ENCODE measurements around the gene RNF157.
"Not testable (repeated sequence)": the region's sequence is repeated elsewhere in the genome, so short reads cannot be mapped to it uniquely, and the experiment has no call there.

The RNF157 gene

DNA sequence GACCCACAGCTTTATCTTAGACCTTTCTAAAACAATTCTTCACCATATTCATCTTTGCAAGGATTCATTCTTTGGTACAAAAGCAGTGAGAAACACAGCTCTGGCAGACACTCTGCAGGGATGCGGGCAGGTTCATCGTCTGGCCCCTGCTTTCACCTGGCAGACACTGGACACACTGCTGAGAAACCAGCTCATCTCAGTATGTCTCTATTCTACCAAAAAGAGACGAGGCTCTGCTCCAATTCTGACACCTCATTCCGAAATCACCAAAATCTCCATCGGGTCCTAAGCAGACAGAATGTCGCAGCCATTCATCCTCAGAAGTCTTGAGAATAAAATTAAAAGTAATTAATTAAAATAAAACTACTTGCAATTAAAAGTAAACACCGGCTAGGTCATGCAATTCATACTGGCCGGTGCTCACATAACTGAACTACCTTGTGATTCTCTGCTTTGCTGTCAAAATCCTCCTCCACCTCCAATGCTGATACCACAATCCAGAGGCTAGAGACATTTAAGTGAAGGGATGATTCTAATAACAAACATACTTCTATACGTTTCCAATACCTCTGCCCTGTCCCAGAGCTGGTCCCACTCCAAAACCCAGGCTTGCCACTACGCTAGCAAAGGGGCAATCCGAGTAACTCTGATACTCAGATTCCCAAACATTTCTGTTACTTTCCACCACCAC is 1.3 kb downstream of the RNF157 start:
- no peak for TF ChIP-seq CTCF (IDR thresholded peaks at IDR 0.05; ENCODE audit: low read depth, low read length)
- no peak overlapping the region for H3K4me3 ChIP-seq (ENCODE audit: low read depth, low read length)

- no peak for TF ChIP-seq CTCF (IDR thresholded peaks at IDR 0.05; ENCODE audit: low read depth, low read length)
- H3K4me3 ChIP-seq (ENCODE audit: low read depth, low read length) = no peak overlapping the region
Observed at GRCh38 chr17:76237859-76238313, 2.4 kb downstream of the RNF157 start.

DNA sequence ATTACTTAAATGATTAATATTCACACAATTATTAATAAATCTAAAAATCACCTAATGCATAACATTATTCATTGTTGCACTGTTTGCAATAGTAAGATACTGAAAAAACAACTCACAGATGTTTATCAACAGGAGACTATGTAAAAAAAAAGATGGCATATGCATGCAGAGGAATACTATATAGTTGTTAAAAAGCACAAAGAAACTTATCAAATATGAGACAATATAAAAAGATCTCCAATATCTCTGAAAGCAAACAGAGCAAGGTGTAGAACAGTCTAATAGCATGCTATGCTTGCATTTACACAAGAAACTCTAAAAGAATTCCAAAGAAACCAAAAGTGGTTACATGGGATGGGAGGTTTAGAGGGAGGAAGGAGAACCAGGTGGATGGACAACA is 3.7 kb downstream of the RNF157 start:
- no peak overlapping the region for H3K4me3 ChIP-seq (ENCODE audit: low read depth, low read length)
- TF ChIP-seq CTCF (IDR thresholded peaks at IDR 0.05; ENCODE audit: low read depth, low read length) = no peak

DNA sequence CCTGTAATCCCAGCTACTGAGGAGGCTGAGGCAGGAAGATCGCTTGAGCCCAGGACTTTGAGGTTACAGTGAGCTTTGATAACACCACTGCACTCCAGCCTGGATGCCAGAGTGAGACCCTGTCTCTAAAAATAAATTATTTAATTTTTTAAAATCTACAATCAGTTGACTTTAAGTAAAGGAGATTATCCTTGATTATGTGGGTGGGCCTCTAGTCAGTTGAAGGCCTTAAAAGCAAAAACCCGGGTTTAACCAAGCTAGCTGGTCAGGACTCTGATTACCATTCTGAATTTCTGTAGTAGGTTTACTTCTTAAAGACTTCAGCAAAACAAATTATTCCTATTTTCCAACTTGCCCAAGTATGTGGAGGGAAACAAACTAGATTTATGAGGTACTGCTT is 4.4 kb downstream of the RNF157 start:
- no peak for TF ChIP-seq CTCF (IDR thresholded peaks at IDR 0.05; ENCODE audit: low read depth, low read length)
- H3K4me3 ChIP-seq (ENCODE audit: low read depth, low read length) = no peak overlapping the region

- no peak for TF ChIP-seq CTCF (IDR thresholded peaks at IDR 0.05; ENCODE audit: low read depth, low read length)
Observed at GRCh38 chr17:76234354-76234679, 6.0 kb downstream of the RNF157 start.

DNA sequence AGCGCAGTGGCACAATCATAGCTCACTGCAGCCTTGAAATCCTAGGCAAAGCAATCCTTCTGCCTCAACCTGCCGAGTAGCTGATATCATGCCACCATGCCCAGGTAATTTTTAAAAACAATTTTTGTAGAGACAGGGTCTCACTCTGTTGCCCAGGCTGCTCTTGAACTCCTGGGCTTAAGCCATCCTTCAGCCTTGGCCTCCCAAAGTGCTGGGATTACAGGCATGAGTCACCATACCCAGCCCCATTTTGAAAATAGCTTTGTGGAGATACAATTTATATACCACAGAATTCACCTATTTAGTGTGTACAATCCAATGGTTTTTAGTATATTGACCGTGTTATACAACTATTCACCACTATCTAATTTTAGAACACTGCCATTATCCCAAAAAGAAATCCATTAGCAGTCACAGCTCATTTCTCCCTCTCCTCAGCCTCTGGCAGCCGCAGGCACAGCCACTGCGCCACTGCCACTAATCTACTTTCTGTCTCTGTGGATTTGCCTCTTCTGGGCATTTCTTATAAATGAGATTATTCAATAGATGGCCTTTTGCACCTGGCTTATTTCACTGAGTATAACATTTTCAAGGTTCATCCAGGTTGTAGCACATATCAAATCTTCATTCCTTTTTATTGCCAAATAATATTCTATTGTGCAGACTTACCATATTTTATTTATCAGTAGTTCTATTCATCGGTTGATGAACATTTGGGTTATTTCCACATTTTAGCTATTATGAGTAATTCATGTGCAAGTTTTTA is 6.5 kb downstream of the RNF157 start:
- no peak overlapping the region for H3K4me3 ChIP-seq (ENCODE audit: low read depth, low read length)
- no peak for TF ChIP-seq CTCF (IDR thresholded peaks at IDR 0.05; ENCODE audit: low read depth, low read length)

More at GRCh38 chr17:76234354-76234679, 6.0 kb downstream of the RNF157 start:
- no peak overlapping the region for H3K4me3 ChIP-seq (ENCODE audit: low read depth, low read length)

GRCh38 chr17:76232342-76232741 is 8.0 kb downstream of the RNF157 start:
- TF ChIP-seq CTCF (IDR thresholded peaks at IDR 0.05; ENCODE audit: low read depth, low read length) = no peak
- no peak overlapping the region for H3K4me3 ChIP-seq (ENCODE audit: low read depth, low read length)

DNA sequence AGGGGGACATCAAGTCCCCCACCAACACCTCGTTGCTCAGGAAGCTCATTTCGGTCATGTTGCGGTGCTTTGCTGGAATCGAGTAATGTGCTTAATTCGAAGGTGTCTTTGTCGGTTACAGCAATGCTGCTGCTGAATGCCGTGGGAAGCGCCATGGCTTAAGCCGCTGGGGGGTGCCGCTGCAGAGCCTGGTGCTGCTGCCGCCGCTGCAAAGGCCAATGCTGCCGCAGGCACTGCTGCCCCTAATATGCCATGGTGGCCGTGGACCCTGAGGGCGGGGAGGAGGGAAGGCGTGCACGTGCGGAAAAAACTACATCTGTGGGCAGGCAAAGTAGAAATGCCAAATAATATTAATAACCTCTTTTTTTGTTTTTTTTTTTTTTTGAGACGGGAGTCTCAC is 13.5 kb downstream of the RNF157 start:
- H3K4me3 ChIP-seq (ENCODE audit: low read depth, low read length) = not testable (repeated sequence)

DNA sequence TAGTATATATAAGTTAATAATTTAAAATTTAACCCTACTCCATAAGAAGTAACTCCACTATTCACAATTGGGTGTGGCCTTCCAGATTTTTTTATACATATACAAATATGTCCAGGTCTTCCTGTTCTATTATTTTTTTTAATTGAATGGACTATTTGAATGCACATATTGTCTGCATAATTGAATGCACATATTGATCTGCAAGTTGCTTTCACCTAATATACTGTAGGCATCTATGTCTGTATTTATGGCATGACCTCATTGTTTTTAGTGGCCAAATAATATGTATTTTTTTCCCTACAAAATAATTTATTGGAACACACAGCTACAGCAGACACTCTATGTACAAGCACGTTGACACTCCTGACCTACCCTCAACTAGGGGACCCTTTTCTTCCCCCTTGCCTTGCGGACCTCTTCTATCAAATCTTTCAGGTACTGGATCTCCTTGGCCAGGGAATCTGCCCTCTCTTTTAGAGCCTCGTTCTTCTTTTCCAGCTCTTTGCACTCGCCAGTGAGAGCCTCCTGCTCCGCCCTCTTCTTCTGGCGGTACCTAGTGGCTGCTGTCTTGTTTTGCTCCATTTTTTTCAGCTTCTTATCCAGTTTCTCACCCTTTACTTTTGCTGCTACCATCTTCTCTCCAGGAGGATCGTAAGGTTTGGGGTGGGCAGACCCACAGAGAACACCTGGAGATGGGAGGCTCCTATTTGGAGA is 14.8 kb downstream of the RNF157 start:
- not testable (repeated sequence) for H3K4me3 ChIP-seq (ENCODE audit: low read depth, low read length)

Measured in WI38 (cell line).